Lung (tissue), 12 donors: Measurements from ENCODE around the gene CSNK1A1L. TPM values are rescaled to one million over a fixed set of nuclear protein-coding genes. Genes with fewer than 3 reads are reported as not detected.

Experiments
- ATAC-seq: fragments of 200-7000 bp; cut with Tn5 transposase; one replicate; pipeline ENCODE4 v1.9.1; 2020; ENCODE audit warnings: moderate number of reproducible peaks; ENCODE audit not compliant: insufficient read depth, low FRiP score
- DNase-seq, 3 donors: peaks; one replicate each; pipeline ENCODE4 v3.0.0-alpha.2; 2013 to 2017
- H3K27ac ChIP-seq, 2 donors: one replicate each; pipeline ENCODE4 v1.5.1; 2013; ENCODE audit warnings: mild to moderate bottlenecking in 2 of 2, moderate library complexity in 2 of 2, control low read depth in 1 of 2, inconsistent platforms in 1 of 2, low read depth in 1 of 2, low read length in 1 of 2
- H3K27me3 ChIP-seq, 3 donors: one replicate each; pipeline ENCODE4 v1.5.1; 2013; ENCODE audit warnings: low read length in 2 of 3; ENCODE audit not compliant: control insufficient read depth in 3 of 3, insufficient read depth in 3 of 3
- H3K36me3 ChIP-seq, 4 donors: one replicate each; pipeline ENCODE4 v1.5.1; 2013; ENCODE audit warnings: low read length in 4 of 4, mild to moderate bottlenecking in 1 of 4, moderate library complexity in 1 of 4; ENCODE audit not compliant: control insufficient read depth in 4 of 4, insufficient read depth in 4 of 4
- H3K4me1 ChIP-seq, 5 donors: one replicate each; pipeline ENCODE4 v1.5.1; 2013; ENCODE audit warnings: low read length in 5 of 5, mild to moderate bottlenecking in 2 of 5, moderate library complexity in 1 of 5; ENCODE audit not compliant: control insufficient read depth in 5 of 5, insufficient read depth in 5 of 5
- H3K4me3 ChIP-seq: one replicate; pipeline ENCODE4 v1.5.1; 2013; ENCODE audit warnings: mild to moderate bottlenecking, control low read depth, moderate library complexity
- H3K9ac ChIP-seq, 2 donors: one replicate each; pipeline ENCODE4 v1.5.1; 2013; ENCODE audit warnings: low read length in 2 of 2, control low read depth in 1 of 2; ENCODE audit not compliant: insufficient read depth in 1 of 2
- H3K9me3 ChIP-seq, 4 donors: one replicate each; pipeline ENCODE4 v1.5.1; 2013; ENCODE audit warnings: low read length in 3 of 4, mild to moderate bottlenecking in 1 of 4, moderate library complexity in 1 of 4; ENCODE audit not compliant: control insufficient read depth in 4 of 4, insufficient read depth in 3 of 4
- WGBS, 2 donors: extraction: QIAGEN DNeasy Blood & Tissue Kit; methylation state at CpG; one replicate each; pipeline ENCODE4 v1.1.7; 2013; 5-methylcytosine and 5-hydroxymethylcytosine counted together
- polyA plus RNA-seq, 2 donors: library from polyadenylated mRNA; stranded (reverse); fragments of 200-250 nt; gene quantifications; one replicate each; pipeline ENCODE4 v1.2.1, GENCODE V29; 2013
- total RNA-seq, 2 donors: library from RNA; depleted of rRNA in 1 of 2; stranded (reverse); fragments of >200 nt in 1 of 2; gene quantifications; one replicate each; pipeline ENCODE4 v1.2.1, GENCODE V29; 2014 to 2021
- TF ChIP-seq, protein P1 (sequence below): IDR thresholded peaks from 2 replicates; pipeline ENCODE4 v1.5.1; 2012; ENCODE audit warnings: mild to moderate bottlenecking; ENCODE audit errors: control extremely low read depth, extremely low read depth
- donor health status: control.
- donor health status: control.
- donor health status: Bipolar disorder and iron deficiency.
- donor health status: healthy.
- donor health status: DM: yes; HTN: yes; CAD: no.

CSNK1A1L gene
- total and polyA plus RNA-seq, 4 donors, result not detected

DNA sequence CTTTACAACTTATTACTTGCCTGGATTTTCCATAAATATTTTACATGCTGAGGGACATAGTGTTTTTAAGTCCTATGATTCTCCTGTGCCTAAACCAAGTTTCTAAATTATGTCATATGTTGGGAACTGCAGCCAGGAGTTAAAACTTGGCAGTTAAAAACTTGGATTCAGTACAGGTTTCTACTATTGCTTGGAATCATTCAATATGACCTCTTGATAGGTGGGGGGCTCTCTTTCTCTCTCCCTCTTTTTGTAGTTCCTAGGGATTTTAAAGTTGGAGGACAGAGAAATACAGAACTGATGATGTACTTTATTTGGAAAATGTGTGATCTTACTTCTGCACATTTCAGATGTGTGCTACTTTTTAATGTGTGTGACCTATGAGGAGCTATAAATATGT, 4.7 kb downstream of the CSNK1A1L start:
- Histone ChIP-seq H3K9ac (no peak overlapping the region), H3K4me3 (no peak overlapping the region), H3K36me3 (no peaks in the 10 kb centered on the region), H3K27ac (no peak overlapping the region), H3K4me1 (no peaks in the 10 kb centered on the region), H3K27me3 (no peaks in the 10 kb centered on the region), H3K9me3 (no peaks in the 10 kb centered on the region)
- TF ChIP-seq, protein P1, sequence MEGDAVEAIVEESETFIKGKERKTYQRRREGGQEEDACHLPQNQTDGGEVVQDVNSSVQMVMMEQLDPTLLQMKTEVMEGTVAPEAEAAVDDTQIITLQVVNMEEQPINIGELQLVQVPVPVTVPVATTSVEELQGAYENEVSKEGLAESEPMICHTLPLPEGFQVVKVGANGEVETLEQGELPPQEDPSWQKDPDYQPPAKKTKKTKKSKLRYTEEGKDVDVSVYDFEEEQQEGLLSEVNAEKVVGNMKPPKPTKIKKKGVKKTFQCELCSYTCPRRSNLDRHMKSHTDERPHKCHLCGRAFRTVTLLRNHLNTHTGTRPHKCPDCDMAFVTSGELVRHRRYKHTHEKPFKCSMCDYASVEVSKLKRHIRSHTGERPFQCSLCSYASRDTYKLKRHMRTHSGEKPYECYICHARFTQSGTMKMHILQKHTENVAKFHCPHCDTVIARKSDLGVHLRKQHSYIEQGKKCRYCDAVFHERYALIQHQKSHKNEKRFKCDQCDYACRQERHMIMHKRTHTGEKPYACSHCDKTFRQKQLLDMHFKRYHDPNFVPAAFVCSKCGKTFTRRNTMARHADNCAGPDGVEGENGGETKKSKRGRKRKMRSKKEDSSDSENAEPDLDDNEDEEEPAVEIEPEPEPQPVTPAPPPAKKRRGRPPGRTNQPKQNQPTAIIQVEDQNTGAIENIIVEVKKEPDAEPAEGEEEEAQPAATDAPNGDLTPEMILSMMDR, result no peak
- ATAC-seq, result no peak
- DNase-seq, result peak in 2 of 3 donors; percentile 57 to 75

DNA sequence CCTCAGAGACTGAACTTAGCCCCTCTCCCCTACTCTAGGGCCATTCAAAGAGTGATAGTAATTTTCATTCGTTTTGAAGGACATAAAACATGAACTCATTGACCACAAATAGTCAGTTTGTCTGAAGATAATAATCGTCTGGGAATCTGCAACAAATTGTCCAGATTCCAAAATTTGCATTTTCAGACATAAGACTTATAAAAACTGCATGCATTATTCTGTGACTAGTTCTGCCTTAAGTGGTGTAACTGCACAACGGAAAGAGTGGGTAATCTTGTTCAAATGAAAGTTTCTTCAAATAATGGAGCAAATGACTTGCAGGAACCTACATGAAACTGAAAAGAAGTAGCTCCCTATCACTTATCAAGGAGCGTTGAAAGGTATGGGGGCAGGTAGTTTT, 8.4 kb downstream of the CSNK1A1L start:
- ATAC-seq (no peak), DNase-seq (no peak)
- WGBS, 2 donors, result 69 to 83% methylated on average over 4 of the region's 4 CpGs

DNA sequence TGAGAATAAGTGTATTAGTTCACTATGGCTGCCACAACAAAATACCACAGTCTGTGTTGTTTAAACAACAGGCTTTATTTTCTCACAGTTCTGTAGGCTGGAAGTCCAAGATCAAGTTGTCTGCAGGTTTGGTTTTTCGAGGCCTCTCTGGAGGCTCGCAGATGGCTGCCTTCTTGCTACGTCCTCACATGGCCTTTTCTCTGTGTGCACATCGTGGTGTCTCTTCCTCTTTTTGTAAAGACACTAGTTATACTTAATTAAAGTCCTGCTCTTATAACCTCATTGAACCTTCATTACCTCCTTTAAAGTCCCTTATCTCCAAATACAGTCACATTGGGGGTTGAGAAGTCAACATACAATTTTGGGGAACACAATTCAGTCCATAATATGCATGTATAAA, 10.6 kb downstream of the CSNK1A1L start:
- Histone ChIP-seq H3K27me3 (no peaks in the 10 kb centered on the region), H3K9ac (no peak overlapping the region), H3K36me3 (no peaks in the 10 kb centered on the region), H3K27ac (no peak overlapping the region), H3K4me1 (peaks cover 0 to 5% (median 0%) of the 10 kb centered on the region in 5 donors), H3K4me3 (no peak overlapping the region), H3K9me3 (peaks cover 0 to 4% (median 0%) of the 10 kb centered on the region in 4 donors)
- no peak for DNase-seq
- ATAC-seq, result no peak
- WGBS, 2 donors, result 57 to 83% methylated on average over 4 of the region's 4 CpGs
- TF ChIP-seq, protein P1, result no peak

More for the DNA sequence above, 8.4 kb downstream of the CSNK1A1L start:
- Histone ChIP-seq H3K27ac (no peak overlapping the region), H3K4me1 (peaks cover 0 to 5% (median 0%) of the 10 kb centered on the region in 5 donors), H3K36me3 (no peaks in the 10 kb centered on the region), H3K4me3 (no peak overlapping the region), H3K9me3 (no peaks in the 10 kb centered on the region), H3K27me3 (no peaks in the 10 kb centered on the region), H3K9ac (no peak overlapping the region)
- TF ChIP-seq, protein P1, result no peak

DNA sequence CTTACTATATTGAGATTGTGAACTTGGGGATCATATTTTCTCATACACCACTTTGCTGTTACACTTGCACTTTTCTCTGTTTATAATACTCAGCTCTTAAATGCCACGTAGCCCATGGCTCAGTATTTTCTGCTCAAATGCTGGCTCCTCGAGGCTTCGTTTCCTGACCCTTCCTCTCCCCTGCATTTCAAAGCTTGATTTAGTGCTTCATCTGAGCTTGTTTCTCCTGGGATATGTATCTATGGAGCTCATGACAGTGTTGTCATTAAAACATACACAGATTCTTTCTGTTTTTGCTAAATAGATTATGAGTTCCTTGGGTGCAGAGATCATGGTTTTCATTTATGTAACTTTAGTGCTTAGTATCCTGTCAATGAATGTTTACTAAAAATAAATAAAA, 11.4 kb downstream of the CSNK1A1L start:
- 56 to 69% methylated on average over 3 of the region's 3 CpGs for WGBS, 2 donors
- Histone ChIP-seq H3K9ac (no peak overlapping the region), H3K4me3 (no peak overlapping the region), H3K9me3 (peaks cover 0 to 4% (median 0%) of the 10 kb centered on the region in 4 donors), H3K27me3 (no peaks in the 10 kb centered on the region), H3K27ac (no peak overlapping the region), H3K4me1 (peaks cover 0 to 5% (median 0%) of the 10 kb centered on the region in 5 donors), H3K36me3 (no peaks in the 10 kb centered on the region)
- ATAC-seq (no peak), DNase-seq (peak in 1 of 3 donors; percentile 31)
- TF ChIP-seq, protein P1, result no peak
